ENCODE results near the gene SDK2. TPM values are rescaled to one million over a fixed set of nuclear protein-coding genes. Genes with fewer than 3 reads are reported as not detected.

SDK2 gene
- total RNA-seq, 3 donors from 2014 or later (not counting 1 experiment from before 2014, with no cell fraction given) = 0.41 to 0.90 (median 0.49) TPM

DNA sequence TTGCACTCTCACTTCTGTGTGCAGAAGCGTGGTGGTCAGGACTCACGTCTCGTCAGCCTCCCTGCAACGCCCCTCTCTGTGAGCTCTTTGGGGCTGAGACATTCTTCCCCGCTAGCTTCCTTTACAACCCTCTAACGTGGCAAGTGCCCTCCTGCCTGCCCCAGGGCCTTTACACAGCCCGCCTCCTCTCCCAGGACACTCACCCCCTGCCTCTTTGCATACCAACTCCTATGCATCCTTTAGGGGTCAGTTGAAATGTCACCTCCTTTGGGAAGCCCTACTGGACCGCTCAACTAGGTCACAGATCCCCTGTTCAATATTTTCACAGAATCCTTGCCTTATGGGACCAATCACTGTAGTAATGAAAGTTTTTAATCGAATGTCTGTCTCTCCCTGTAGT, 61.4 kb downstream of the SDK2 start:
- DNase-seq (no peak), ATAC-seq (no peak)
- no peak overlapping the region for H3K27ac Mint-ChIP-seq
- intact Hi-C loops (cut with micrococcal nuclease) = no loop called here
- Histone ChIP-seq H3K9me3 (ENCODE audit: control insufficient read depth, insufficient read depth, low read length) (no peaks in the 10 kb centered on the region), H3K27ac (ENCODE audit: low read length) (no peak overlapping the region), H3K36me3 (ENCODE audit: control insufficient read depth, insufficient read depth, low read length) (no peaks in the 10 kb centered on the region), H3K4me1 (ENCODE audit: control insufficient read depth, insufficient read depth, low read length) (peaks cover 4% of the 10 kb centered on the region), H3K27me3 (ENCODE audit: control insufficient read depth, insufficient read depth, low read length) (no peaks in the 10 kb centered on the region), H3K4me3 (ENCODE audit: low read length) (no peak overlapping the region)
- peaks cover 30 to 55% of the 10 kb centered on the region in 2 donors for H3K27me3 Mint-ChIP-seq (ENCODE audit: low read depth in 2 of 2)
- no peaks in the 10 kb centered on the region for H3K4me1 Mint-ChIP-seq
- H3K36me3 Mint-ChIP-seq = no peaks in the 10 kb centered on the region
- H3K4me3 Mint-ChIP-seq = no peak overlapping the region
- WGBS (ENCODE audit: insufficient coverage) = 77% methylated on average over 9 of the region's 9 CpGs
- TF ChIP-seq, protein P1, sequence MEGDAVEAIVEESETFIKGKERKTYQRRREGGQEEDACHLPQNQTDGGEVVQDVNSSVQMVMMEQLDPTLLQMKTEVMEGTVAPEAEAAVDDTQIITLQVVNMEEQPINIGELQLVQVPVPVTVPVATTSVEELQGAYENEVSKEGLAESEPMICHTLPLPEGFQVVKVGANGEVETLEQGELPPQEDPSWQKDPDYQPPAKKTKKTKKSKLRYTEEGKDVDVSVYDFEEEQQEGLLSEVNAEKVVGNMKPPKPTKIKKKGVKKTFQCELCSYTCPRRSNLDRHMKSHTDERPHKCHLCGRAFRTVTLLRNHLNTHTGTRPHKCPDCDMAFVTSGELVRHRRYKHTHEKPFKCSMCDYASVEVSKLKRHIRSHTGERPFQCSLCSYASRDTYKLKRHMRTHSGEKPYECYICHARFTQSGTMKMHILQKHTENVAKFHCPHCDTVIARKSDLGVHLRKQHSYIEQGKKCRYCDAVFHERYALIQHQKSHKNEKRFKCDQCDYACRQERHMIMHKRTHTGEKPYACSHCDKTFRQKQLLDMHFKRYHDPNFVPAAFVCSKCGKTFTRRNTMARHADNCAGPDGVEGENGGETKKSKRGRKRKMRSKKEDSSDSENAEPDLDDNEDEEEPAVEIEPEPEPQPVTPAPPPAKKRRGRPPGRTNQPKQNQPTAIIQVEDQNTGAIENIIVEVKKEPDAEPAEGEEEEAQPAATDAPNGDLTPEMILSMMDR (IDR thresholded peaks at IDR 0.05) = no peak
- no peaks in the 10 kb centered on the region for H3K9me3 Mint-ChIP-seq

DNA sequence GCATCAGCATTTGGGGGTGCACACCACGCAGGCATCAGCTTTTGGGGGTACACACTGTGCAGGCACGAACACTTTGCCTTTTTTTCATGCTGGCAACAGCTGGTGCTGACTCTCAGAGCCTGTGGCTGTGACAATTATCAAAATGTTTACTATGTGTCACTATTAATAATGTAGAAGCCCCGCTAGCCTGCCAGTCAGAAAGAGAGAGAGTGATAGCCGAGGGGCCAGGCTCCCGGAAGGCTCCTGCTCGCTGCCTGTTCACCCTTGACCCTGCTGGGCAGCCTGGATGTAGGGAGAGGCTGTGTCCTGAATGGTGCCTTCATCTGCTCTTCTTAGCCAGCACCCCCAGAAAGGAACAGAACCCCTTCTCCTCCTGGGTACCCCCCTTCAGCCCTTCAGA, 61.9 kb downstream of the SDK2 start:
- peaks cover 30 to 50% of the 10 kb centered on the region in 2 donors for H3K27me3 Mint-ChIP-seq (ENCODE audit: low read depth in 2 of 2)
- no peak for DNase-seq
- TF ChIP-seq, protein P1 (IDR thresholded peaks at IDR 0.05) = no peak
- ATAC-seq = no peak
- WGBS (ENCODE audit: insufficient coverage) = 78% methylated on average over 6 of the region's 6 CpGs
- Histone ChIP-seq H3K4me1 (ENCODE audit: control insufficient read depth, insufficient read depth, low read length) (peaks cover 4% of the 10 kb centered on the region), H3K27me3 (ENCODE audit: control insufficient read depth, insufficient read depth, low read length) (no peaks in the 10 kb centered on the region), H3K27ac (ENCODE audit: low read length) (no peak overlapping the region), H3K36me3 (ENCODE audit: control insufficient read depth, insufficient read depth, low read length) (no peaks in the 10 kb centered on the region), H3K4me3 (ENCODE audit: low read length) (no peak overlapping the region), H3K9me3 (ENCODE audit: control insufficient read depth, insufficient read depth, low read length) (no peaks in the 10 kb centered on the region)
- no peaks in the 10 kb centered on the region for H3K4me1 Mint-ChIP-seq
- no peak overlapping the region for H3K27ac Mint-ChIP-seq
- intact Hi-C loops (cut with micrococcal nuclease) = no loop called here
- H3K36me3 Mint-ChIP-seq = no peaks in the 10 kb centered on the region
- no peak overlapping the region for H3K4me3 Mint-ChIP-seq
- no peaks in the 10 kb centered on the region for H3K9me3 Mint-ChIP-seq

DNA sequence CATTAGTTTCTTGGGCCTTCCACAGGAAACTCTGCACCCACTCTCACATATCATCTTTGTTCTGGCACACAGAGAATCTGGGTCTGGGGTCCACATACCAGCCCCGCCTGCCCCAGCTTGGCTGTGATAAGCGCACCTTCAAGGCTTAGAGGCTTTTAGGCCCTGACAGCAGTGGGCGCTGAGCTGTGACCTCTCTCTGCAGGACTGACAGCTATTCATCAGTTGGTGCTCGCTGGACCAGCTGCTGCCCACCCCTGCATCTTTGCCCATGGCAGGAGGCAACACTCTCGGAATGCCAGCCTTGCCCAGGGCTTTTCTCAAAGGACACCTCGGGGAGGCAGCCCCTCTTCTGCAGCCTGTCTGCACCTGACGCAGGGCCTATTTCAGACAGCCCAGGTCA, 62.9 kb downstream of the SDK2 start:
- 84% methylated on average over 7 of the region's 7 CpGs for WGBS (ENCODE audit: insufficient coverage)
- Mint-ChIP-seq H3K9me3 (no peaks in the 10 kb centered on the region), H3K36me3 (no peaks in the 10 kb centered on the region), H3K4me3 (no peak overlapping the region), H3K4me1 (no peaks in the 10 kb centered on the region), H3K27me3 (ENCODE audit: low read depth in 2 of 2) (peaks cover 26 to 47% of the 10 kb centered on the region in 2 donors), H3K27ac (no peak overlapping the region)
- Histone ChIP-seq H3K27ac (ENCODE audit: low read length) (no peak overlapping the region), H3K27me3 (ENCODE audit: control insufficient read depth, insufficient read depth, low read length) (no peaks in the 10 kb centered on the region), H3K9me3 (ENCODE audit: control insufficient read depth, insufficient read depth, low read length) (no peaks in the 10 kb centered on the region), H3K36me3 (ENCODE audit: control insufficient read depth, insufficient read depth, low read length) (no peaks in the 10 kb centered on the region), H3K4me3 (ENCODE audit: low read length) (no peak overlapping the region), H3K4me1 (ENCODE audit: control insufficient read depth, insufficient read depth, low read length) (peaks cover 4% of the 10 kb centered on the region)
- ATAC-seq = no peak
- DNase-seq = no peak
- TF ChIP-seq, protein P1 (IDR thresholded peaks at IDR 0.05) = no peak
- intact Hi-C loops (cut with micrococcal nuclease) = no loop called here

- WGBS (ENCODE audit: insufficient coverage) = 88% methylated on average over 12 of the region's 12 CpGs
- Histone ChIP-seq H3K4me3 (ENCODE audit: low read length) (no peak overlapping the region), H3K4me1 (ENCODE audit: control insufficient read depth, insufficient read depth, low read length) (no peaks in the 10 kb centered on the region), H3K36me3 (ENCODE audit: control insufficient read depth, insufficient read depth, low read length) (no peaks in the 10 kb centered on the region), H3K27ac (ENCODE audit: low read length) (no peak overlapping the region), H3K27me3 (ENCODE audit: control insufficient read depth, insufficient read depth, low read length) (no peaks in the 10 kb centered on the region), H3K9me3 (ENCODE audit: control insufficient read depth, insufficient read depth, low read length) (no peaks in the 10 kb centered on the region)
- DNase-seq = no peak
- no peak for ATAC-seq
- H3K4me1 Mint-ChIP-seq = no peaks in the 10 kb centered on the region
- no peaks in the 10 kb centered on the region for H3K9me3 Mint-ChIP-seq
- H3K36me3 Mint-ChIP-seq = no peaks in the 10 kb centered on the region
- H3K4me3 Mint-ChIP-seq = no peak overlapping the region
- TF ChIP-seq, protein P1 (IDR thresholded peaks at IDR 0.05) = no peak
- intact Hi-C loops (cut with micrococcal nuclease) = no loop called here
- H3K27me3 Mint-ChIP-seq (ENCODE audit: low read depth in 2 of 2) = peaks cover 31 to 54% of the 10 kb centered on the region in 2 donors
- no peak overlapping the region for H3K27ac Mint-ChIP-seq
Observed at GRCh38 chr17:73580073-73580710, 64.1 kb downstream of the SDK2 start.
